ENCODE results near the gene SLC25A44.

DNA sequence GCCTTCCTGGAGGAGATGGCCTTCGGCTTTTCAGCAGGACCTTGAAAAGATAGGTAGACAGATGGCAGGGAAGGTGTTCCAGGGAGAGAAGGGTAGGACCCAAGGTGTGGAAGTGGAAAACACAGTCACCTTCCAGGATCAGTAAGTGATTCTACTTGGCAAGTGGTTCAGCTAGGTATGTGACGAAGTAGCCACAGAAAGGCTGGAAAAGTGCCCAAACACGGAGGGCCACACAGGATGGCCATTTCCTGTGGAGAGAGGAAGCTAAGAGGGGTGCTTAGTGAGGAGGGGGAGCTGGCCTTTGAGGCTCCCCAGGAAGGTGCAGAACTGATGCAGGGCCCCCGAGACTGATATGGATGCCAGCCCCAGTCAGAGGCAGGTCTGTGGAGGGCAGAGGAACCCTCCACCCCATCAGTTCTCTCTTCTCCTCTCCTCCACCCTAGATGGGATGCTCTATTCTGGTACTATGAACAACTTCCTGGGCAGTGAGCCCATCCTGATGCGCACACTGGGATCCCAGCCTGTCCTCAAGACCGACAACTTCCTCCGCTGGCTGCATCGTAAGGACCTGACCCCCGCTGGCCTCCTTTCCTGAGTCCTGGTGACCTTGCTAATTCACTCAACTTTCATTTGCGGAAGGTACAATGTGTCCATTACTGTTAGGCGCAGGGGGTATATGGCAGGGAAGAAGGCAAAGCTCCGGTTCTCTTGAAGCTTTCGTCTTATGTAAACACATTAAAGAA, 33.7 kb upstream of the SLC25A44 start:
- TF ChIP-seq, protein P1, sequence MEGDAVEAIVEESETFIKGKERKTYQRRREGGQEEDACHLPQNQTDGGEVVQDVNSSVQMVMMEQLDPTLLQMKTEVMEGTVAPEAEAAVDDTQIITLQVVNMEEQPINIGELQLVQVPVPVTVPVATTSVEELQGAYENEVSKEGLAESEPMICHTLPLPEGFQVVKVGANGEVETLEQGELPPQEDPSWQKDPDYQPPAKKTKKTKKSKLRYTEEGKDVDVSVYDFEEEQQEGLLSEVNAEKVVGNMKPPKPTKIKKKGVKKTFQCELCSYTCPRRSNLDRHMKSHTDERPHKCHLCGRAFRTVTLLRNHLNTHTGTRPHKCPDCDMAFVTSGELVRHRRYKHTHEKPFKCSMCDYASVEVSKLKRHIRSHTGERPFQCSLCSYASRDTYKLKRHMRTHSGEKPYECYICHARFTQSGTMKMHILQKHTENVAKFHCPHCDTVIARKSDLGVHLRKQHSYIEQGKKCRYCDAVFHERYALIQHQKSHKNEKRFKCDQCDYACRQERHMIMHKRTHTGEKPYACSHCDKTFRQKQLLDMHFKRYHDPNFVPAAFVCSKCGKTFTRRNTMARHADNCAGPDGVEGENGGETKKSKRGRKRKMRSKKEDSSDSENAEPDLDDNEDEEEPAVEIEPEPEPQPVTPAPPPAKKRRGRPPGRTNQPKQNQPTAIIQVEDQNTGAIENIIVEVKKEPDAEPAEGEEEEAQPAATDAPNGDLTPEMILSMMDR (conservative IDR thresholded peaks at IDR 0.05; ENCODE audit: low read length): no peak
- TF ChIP-seq EZH2phosphoT487 (IDR thresholded peaks at IDR 0.05; ENCODE audit: borderline replicate concordance): no peak
